Measurements from ENCODE around the gene KCNIP4.

The KCNIP4 gene

DNA sequence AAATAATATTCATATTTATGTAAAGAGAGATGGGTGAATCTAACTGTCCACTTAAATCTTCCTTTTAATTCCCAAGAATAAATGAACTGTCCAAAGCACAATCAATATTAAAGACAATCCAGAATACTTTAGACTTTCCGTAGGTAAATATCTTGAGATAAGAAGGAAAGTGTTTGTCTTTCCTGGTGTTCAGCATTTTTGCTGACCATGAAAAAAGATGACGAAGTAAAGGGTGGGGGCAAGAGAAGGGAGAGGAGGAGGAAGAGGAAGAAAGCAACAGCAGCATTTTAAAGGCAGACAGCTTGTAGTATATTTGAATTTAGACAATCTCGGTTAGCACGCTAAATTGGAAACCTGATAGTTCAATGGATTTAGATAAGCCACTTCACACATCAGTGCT is 498.2 kb downstream of the KCNIP4 start:
- ChIA-PET CTCF (no interaction called here), POLR2A (no interaction called here)
- H3K4me3 ChIP-seq (ENCODE audit: low read depth, low read length): no peak overlapping the region
- TF ChIP-seq, protein P1, sequence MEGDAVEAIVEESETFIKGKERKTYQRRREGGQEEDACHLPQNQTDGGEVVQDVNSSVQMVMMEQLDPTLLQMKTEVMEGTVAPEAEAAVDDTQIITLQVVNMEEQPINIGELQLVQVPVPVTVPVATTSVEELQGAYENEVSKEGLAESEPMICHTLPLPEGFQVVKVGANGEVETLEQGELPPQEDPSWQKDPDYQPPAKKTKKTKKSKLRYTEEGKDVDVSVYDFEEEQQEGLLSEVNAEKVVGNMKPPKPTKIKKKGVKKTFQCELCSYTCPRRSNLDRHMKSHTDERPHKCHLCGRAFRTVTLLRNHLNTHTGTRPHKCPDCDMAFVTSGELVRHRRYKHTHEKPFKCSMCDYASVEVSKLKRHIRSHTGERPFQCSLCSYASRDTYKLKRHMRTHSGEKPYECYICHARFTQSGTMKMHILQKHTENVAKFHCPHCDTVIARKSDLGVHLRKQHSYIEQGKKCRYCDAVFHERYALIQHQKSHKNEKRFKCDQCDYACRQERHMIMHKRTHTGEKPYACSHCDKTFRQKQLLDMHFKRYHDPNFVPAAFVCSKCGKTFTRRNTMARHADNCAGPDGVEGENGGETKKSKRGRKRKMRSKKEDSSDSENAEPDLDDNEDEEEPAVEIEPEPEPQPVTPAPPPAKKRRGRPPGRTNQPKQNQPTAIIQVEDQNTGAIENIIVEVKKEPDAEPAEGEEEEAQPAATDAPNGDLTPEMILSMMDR (IDR thresholded peaks at IDR 0.05; ENCODE audit: insufficient read depth, low read length, missing control alignments): no peak
- no peak for DNase-seq (ENCODE audit: low read depth, low spot score)

DNA sequence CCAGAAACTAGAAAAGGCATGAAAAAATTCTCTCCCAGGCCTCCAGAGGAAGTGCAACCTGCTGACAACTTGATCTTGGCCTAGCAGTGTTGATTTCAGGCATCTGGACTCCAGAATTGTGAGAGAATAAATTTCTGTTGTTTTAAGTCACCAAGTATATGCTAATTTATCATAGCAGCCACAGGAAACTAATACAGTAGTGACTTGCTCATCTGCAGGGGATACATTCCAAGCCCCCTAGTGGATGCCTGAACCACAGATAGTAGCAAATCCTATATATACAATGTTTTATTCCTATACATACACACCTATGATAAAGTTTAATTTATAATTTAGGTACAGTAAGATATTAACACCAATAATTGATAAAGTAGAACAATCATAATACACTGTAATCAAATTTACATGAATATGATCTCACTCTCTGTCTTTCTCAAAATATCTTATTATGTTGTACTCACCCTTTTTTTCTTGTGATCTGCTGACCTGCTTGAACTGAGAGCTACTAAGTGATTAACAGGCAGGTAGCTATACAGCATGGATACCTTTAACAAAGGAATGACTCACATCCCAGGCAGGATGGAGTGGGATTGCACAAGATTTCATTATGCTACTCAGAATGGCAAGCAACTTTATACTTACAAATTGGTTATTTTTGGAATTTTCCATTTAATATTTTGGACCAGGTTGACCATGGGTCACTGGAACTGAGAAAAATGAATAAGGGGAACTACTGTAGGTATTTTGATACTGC is 501.1 kb downstream of the KCNIP4 start:
- POLR2A ChIA-PET: no interaction called here
- no peak overlapping the region for H3K4me3 ChIP-seq (ENCODE audit: low read depth, low read length)
- TF ChIP-seq, protein P1 (IDR thresholded peaks at IDR 0.05; ENCODE audit: insufficient read depth, low read length, missing control alignments): no peak
- CTCF ChIA-PET: no interaction called here
- no peak for DNase-seq (ENCODE audit: low read depth, low spot score)

DNA sequence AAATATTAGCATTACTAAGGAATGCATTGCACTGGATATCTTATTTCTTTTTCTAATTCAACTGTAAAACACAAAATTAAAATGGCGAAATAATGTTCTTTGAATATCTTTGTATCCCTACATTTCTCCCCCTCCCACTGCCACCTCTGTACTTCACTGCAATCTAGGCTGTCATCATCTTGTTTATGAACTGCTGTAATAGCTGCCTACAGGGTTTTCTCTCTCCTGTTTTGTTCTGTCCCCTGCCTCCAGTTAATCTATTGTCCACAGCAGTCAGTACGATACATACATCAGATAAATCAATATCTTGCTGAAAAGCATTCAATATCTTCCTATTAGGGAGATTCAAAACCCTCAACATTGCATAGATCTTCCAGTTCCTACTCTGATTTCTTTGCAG is 528.4 kb downstream of the KCNIP4 start:
- CTCF ChIA-PET: no interaction called here
- POLR2A ChIA-PET: no interaction called here
- DNase-seq (ENCODE audit: low read depth, low spot score): no peak
- H3K4me3 ChIP-seq (ENCODE audit: low read depth, low read length): no peak overlapping the region
- TF ChIP-seq, protein P1 (IDR thresholded peaks at IDR 0.05; ENCODE audit: insufficient read depth, low read length, missing control alignments): no peak

DNA sequence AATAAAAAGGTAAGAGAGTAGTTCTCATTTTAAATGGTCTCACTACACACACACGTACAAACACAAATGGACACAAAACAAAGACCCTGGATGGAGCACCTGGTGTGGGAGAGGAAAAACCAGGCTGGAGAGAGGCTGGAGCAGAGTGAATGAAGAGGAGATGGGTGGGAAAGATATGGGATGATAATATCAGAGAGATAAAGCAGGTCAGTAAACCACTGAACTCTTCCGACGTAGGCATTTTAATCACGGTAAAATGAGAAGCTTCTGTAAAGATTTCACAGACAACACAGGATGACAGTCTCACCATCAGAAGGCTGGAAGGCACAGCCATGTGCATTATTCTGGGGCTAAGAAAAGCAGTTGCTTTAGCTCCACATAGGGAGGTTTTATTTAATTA is 532.8 kb downstream of the KCNIP4 start:
- no peak overlapping the region for H3K4me3 ChIP-seq (ENCODE audit: low read depth, low read length)
- ChIA-PET POLR2A (no interaction called here), CTCF (no interaction called here)
- TF ChIP-seq, protein P1 (IDR thresholded peaks at IDR 0.05; ENCODE audit: insufficient read depth, low read length, missing control alignments): no peak
- DNase-seq (ENCODE audit: low read depth, low spot score): no peak

DNA sequence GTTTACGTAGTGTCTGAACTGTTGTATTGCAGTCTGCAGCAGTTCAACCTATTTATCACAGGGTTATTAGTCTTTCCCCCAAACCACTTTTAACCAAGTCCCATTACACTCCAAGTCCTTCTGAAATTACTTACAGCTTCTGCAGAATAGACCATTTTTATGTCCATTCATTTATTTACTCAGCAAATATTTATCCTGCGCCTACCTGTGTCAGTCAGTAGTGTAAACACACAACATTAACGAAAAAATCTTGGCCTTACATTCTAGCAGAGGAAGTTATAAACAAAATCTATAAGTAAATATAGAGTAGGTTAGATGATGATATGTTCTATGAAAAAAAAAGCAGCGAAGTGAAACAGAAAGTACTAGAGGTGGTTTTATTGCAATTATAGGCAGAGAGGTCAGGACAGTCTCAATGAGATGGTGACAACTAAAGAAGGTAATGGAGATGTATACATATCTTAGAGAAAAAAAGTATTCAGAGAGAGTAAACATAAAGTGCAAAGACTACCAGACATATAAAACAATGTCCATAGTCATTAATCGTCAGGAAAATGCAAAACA is 534.7 kb downstream of the KCNIP4 start:
- DNase-seq (ENCODE audit: low read depth, low spot score): no peak
- CTCF ChIA-PET: no interaction called here
- POLR2A ChIA-PET: no interaction called here
- no peak overlapping the region for H3K4me3 ChIP-seq (ENCODE audit: low read depth, low read length)
- TF ChIP-seq, protein P1 (IDR thresholded peaks at IDR 0.05; ENCODE audit: insufficient read depth, low read length, missing control alignments): no peak

DNA sequence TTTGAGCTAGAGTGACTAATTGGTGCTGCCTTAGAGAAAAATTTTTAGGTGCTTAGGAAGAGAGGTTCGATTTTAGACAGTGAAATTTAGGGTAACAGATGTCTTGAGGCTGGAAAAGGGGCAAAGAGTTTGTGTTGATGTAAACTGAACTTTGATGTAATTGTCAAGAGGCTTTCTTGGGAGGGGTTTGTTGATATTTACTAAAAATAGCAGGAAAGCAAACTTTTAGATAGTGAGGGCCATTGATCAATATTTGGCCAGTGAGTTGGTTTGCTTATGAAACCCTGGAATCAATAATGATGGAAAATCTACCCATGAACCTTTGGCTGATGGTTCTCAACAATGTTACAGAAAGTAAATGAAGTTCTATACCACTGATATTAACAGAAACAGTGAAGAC is 537.5 kb downstream of the KCNIP4 start:
- DNase-seq (ENCODE audit: low read depth, low spot score): no peak
- ChIA-PET POLR2A (no interaction called here), CTCF (no interaction called here)
- no peak overlapping the region for H3K4me3 ChIP-seq (ENCODE audit: low read depth, low read length)
- TF ChIP-seq, protein P1 (IDR thresholded peaks at IDR 0.05; ENCODE audit: insufficient read depth, low read length, missing control alignments): no peak
